GM18520 (cell line): Measurements from ENCODE around the gene PACSIN2.
"Not testable (repeated sequence)": the region's sequence is repeated elsewhere in the genome, so short reads cannot be mapped to it uniquely, and the experiment has no call there.

Experiments
- ATAC-seq: cut with Tn5 transposase; IDR thresholded peaks from one replicate; pipeline ENCODE4 v1.9.1; 2021; ENCODE audit not compliant: unreplicated experiment

PACSIN2 gene

DNA sequence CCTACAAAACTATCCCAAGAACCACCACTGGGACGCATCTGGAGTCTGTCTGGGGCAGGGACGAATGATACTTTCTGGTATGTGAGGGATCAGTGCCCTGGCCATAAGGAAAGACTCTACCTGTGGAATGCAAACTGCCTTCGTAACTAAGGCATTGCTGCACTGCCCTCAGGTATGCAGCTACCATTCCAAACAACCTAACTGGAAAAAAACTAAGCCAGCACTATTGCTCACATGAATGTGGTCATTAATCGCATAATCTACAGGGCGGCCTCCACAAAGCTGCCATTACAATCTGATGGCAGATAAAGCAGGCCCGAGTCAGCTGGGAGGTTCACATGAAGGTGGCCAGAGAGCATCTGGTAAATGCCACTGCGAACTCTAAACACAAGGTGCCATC lies 3.9 kb downstream of the PACSIN2 start:
- ATAC-seq = no peak

DNA sequence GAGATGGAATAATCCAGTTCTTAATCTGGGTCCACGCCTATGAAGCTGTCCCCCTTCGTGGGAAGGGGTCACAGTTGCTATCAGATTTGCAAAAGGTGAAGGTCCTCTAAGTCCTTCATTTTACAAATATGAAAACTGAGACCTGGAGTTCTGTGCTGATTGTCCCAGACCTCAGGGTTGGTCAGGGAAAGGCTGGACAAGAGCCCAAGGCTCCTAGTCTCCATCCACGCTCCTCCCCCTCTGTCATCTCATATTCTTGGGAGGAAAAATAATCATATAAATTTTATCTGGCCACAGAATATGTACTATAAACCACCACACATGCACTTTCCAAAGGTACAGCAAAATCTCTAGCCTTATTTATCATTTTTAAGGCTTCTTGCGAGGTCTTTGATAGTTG lies 5.5 kb downstream of the PACSIN2 start:
- ATAC-seq = no peak

GRCh38 chr22:43008921-43009320 lies 6.0 kb downstream of the PACSIN2 start:
- no peak for ATAC-seq

DNA sequence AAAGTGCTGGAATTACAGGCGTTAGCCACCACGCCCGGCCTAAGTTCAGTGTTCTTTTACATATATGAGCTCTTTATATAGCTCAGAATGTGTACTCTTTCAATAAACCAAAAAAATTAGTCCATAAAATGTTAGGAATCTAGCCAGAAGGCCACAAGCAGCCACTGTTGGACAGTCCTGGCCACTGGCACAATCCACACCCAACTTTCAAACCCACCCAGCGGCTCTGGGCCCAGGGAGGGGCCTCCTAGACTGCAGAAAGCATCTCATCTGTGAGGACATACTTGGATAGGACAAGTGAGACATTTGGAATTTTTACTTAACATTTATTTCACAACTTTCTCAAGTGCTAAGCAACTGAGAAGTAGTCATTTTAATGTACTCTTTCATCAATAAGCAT lies 6.4 kb downstream of the PACSIN2 start:
- ATAC-seq = no peak

DNA sequence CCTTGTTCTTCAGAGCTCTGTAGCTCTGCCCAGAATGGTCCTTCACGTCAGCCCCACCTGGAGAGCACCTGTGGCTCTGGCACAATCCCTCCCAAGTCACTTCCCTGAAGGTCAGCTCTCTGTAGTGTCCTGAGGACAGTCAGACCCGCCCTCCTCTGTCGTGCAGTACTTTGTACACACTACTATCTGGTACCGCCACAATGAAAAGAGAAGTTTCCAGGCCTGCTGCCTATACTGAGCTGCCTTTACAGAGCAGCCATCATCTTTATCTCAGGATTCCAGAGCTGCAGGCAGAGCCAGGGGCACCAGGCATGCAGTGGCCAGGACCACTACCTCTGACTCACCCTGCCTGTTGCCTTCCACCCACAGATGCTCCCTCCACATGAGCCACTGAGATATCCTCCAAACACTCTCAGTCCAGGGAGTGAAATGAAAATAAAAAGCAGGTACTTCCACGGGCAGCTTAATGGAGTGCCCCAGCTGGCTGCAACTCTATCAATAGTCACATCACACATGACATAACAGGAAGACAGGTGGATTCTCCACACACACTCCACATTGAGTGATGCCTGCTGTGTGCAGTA lies 7.3 kb downstream of the PACSIN2 start:
- no peak for ATAC-seq

DNA sequence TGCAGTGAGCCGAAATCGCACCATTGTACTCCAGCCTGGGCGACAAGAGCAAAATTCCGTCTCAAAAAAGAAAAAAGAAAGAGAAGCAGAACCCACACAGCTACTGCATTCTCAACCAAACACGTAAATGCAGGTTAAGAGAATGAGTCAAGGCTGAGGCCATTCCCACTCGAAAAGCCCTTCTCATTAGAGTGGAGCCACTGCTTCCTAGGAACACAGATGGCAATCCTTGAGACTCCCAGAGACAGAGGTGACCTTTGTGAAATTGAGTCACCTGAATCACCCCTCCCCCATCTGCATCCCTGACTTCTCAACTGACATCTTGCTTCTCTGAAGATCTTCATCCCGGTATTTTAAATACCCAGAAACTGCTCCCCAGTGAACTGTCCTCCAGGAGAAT lies 8.2 kb downstream of the PACSIN2 start:
- no peak for ATAC-seq

GRCh38 chr22:43006016-43006505 lies 8.9 kb downstream of the PACSIN2 start:
- no peak for ATAC-seq

DNA sequence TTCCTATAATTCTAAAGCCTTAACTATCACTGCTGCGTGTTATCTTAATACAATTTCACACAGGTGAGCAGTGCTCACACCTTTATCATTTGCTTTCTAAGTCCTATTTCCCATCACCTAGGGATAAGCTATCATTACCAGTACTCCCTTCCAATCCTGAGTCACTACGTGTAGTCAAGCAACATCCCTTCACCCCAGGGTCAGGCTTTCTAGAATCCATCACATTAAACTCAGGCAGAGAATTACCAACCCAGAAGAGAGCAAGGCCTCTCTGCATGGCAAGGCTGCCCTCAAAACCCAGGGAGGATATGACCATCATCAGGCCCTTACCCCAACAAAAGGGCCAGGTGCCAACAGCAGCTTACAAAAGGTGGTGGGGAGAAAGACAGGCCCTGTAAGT lies 9.8 kb downstream of the PACSIN2 start:
- ATAC-seq = no peak

- ATAC-seq = no peak
Observed at GRCh38 chr22:43004362-43005035, 10.4 kb downstream of the PACSIN2 start.

DNA sequence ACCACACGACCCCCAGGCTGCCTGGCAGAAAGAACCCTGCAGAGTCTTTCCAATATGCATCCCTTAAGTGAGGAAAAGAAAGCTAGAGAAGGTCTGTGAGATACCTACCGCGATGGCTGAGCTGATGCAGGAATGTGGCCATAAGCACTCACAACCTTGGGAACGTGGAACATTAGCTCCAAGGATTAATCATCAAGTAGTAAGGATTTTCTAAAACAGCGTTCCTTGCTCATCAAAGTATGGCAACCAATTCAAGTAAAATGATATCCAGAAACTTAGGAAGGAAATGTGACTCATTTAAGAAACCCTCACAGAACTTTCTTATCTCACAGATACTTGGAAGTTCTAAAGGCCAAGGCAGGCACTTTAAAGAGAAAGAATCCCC lies 12.8 kb downstream of the PACSIN2 start:
- ATAC-seq = no peak

DNA sequence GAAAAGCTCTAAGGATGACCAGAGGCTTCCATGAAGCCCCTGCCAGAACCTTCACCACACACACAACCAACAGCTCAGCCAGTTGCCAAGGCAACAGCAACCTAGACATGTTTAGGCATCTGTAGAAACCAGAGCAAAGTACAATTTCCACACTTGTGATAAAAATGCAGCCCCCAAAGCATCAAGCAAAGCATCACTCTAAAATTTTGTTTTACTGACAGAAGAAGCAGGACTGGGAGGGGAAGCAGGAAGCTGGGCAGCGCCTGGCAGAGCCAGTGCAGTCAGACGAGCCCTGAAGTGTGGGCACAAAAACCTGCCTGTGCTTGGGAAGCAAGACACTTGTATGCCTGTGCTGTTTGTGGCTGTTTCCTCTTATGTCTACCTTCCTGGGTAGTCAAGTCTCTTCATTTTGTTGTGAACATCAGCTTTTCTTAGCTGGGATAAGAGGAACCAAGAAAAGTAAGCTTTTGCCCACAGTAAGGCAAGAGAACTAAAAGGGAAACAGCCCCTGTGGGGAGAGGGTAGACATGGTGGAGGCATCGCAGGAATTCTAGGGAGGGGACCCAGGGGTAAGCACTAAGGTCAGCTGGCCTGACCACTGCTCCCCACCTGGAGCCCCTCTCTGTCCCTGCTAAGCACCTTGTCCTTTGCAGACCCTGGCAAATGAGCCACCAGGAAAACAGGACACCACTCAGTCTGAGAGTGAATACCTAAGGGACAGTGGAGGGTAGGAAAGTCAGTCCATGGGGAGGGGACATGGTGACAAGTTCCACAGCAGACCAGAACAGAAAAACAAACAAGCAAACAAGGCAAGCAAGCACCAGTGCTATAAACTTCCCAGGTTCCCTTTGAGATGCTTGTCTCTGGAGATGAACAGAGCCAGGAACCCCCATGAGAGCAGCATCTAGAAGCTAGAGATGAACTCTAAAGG lies 13.4 kb downstream of the PACSIN2 start:
- ATAC-seq = no peak

GRCh38 chr22:43000441-43001175 lies 14.3 kb downstream of the PACSIN2 start:
- ATAC-seq = no peak

GRCh38 chr22:42997582-42998090 lies 17.3 kb downstream of the PACSIN2 start:
- no peak for ATAC-seq

DNA sequence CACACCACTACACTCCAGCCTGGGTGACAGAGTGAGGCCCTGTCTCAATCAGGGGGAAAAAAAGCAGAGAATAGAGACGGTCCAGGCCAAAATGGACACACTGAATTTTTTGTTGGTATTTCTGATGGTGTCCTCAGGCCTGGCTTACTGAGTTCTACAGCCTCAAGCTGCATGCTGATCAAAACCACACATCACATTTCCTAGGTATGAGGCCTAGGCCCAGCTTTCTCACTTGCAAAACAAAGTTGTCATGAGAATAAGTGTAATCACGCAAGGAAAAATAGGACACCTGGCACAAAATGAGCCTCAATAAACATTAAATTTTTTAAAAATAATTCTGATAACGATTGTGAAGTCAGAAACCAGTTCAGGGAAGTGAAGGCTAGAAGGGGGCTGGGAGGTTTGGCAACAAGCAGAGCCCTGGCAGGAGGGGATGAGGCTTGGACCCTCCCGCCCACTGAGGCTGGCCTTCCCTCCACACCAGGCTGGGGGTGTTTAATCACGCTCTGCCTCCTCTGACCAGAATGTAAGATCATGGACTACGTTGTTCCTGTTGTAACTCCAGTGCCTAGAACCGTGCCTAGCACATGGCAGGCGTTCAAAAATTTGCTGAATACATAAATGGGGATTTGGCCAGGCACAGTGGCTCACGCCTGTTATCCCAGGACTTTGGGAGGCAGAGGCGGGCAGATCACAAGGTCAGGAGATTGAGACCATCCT lies 18.1 kb downstream of the PACSIN2 start:
- ATAC-seq = no peak

DNA sequence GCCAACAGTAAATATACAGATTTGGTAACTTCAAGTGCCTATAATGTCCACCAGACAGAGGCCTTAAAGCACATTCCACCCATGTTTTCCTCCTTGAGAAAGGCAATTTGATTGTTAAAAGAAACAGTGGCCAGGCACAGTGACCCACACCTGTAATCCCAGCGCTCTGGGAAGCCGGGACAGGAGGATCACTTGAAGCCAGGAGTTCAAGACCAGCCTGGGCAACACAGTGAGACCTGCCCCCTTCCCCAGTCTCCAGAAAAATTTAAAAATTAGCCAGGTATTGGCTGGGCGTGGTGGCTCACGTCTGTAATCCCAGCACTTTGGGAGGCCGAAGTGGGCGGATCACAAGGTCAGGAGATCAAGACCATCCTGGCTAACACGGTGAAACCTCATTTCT lies 19.3 kb downstream of the PACSIN2 start:
- not testable (repeated sequence) for ATAC-seq

GRCh38 chr22:42994917-42995562 lies 19.9 kb downstream of the PACSIN2 start:
- ATAC-seq = no peak

- no peak for ATAC-seq
Observed at GRCh38 chr22:42994276-42994916, 20.6 kb downstream of the PACSIN2 start.

DNA sequence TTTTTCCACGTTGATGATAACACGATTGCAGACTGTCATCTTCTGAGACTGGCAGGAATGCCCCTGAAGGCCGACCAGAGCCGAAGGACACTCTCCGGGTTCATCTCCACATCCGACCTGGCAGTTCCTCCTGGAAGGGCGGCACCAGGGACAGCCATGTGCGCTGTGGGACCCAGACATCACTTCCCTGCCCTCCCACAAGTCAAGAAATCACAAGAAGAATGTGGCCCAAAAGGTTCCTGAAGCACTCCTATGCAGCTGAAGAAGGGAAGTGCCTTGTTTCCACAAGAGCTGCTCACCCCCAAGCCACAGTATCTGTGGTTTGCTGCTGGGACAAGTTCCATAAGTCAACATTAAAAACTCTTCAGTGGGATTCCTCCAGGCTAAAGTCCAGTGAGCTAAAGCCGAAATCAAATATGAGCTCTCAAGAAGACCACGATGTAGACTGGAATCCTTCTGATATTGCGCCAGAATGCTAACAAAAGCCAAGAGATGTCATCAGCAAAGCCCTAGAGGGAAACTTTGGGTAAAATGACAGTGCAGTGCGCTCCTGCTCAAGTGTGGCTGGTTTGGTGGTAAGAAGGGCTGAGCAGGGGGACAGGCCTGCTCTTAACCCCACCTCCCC lies 21.2 kb downstream of the PACSIN2 start:
- no peak for ATAC-seq
